ENCODE results near the gene POGLUT2.

POGLUT2 gene

DNA sequence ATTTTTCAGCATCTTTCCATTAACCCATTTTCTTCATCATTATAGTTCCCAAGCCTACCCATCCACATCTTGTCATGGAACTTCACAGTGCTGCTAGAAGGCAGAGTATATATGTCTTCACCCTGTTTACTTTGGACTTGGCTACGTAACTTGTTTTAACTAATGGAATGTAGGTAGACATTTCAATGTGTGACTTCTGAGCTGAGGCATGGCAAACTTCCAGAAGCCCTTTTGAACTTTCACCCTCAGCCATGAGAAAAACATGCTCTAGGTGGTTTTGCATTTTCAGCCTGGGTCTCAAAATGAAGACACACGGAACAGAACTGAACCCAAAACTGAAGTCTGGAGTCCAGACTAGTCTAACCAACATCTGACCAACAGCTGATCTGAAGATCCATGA lies 28.3 kb downstream of the POGLUT2 start (continued):
- TF ChIP-seq TOX (CRISPR knock-in tag; IDR thresholded peaks at IDR 0.05; ENCODE audit: borderline replicate concordance): no peak

DNA sequence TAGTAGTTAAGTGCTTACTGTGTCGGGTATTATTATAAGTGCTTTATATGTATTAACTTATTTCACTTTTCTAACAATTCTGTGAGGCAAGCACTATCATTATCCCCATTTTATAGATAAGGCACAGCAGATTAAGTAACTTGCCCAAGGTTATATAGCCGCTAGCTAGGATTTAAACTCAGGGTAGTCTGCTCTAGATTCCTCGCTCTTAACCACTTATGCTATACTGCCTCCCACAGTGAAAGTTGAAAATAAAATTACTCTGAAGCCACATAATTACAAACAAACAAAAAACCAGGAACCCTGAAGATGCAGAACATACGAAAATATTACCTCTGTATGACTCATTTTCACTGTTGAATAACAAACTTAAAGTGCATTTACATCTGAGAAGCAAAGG lies 29.1 kb downstream of the POGLUT2 start:
- no peak for ATAC-seq
- TF ChIP-seq, protein P1, sequence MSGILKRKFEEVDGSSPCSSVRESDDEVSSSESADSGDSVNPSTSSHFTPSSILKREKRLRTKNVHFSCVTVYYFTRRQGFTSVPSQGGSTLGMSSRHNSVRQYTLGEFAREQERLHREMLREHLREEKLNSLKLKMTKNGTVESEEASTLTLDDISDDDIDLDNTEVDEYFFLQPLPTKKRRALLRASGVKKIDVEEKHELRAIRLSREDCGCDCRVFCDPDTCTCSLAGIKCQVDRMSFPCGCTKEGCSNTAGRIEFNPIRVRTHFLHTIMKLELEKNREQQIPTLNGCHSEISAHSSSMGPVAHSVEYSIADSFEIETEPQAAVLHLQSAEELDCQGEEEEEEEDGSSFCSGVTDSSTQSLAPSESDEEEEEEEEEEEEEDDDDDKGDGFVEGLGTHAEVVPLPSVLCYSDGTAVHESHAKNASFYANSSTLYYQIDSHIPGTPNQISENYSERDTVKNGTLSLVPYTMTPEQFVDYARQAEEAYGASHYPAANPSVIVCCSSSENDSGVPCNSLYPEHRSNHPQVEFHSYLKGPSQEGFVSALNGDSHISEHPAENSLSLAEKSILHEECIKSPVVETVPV (CRISPR knock-in tag; IDR thresholded peaks at IDR 0.05): no peak
- TF ChIP-seq ZC3H10 (CRISPR knock-in tag; IDR thresholded peaks at IDR 0.05) (no peak), RARB (CRISPR knock-in tag; IDR thresholded peaks at IDR 0.05) (no peak), TCF4 (CRISPR knock-in tag; IDR thresholded peaks at IDR 0.05; ENCODE audit: borderline replicate concordance) (no peak), ESRRG (CRISPR knock-in tag; IDR thresholded peaks at IDR 0.05) (no peak), ZFP3 (CRISPR knock-in tag; IDR thresholded peaks at IDR 0.05) (no peak), ISL1 (CRISPR knock-in tag; IDR thresholded peaks at IDR 0.05) (no peak), BACH2 (CRISPR knock-in tag; IDR thresholded peaks at IDR 0.05; ENCODE audit: borderline replicate concordance) (no peak), ARNTL (CRISPR knock-in tag; IDR thresholded peaks at IDR 0.05; ENCODE audit: borderline replicate concordance, low read depth) (no peak)
- TF ChIP-seq, protein P2, sequence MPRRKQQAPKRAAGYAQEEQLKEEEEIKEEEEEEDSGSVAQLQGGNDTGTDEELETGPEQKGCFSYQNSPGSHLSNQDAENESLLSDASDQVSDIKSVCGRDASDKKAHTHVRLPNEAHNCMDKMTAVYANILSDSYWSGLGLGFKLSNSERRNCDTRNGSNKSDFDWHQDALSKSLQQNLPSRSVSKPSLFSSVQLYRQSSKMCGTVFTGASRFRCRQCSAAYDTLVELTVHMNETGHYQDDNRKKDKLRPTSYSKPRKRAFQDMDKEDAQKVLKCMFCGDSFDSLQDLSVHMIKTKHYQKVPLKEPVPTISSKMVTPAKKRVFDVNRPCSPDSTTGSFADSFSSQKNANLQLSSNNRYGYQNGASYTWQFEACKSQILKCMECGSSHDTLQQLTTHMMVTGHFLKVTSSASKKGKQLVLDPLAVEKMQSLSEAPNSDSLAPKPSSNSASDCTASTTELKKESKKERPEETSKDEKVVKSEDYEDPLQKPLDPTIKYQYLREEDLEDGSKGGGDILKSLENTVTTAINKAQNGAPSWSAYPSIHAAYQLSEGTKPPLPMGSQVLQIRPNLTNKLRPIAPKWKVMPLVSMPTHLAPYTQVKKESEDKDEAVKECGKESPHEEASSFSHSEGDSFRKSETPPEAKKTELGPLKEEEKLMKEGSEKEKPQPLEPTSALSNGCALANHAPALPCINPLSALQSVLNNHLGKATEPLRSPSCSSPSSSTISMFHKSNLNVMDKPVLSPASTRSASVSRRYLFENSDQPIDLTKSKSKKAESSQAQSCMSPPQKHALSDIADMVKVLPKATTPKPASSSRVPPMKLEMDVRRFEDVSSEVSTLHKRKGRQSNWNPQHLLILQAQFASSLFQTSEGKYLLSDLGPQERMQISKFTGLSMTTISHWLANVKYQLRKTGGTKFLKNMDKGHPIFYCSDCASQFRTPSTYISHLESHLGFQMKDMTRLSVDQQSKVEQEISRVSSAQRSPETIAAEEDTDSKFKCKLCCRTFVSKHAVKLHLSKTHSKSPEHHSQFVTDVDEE (CRISPR knock-in tag; IDR thresholded peaks at IDR 0.05): no peak
- TF ChIP-seq, protein P3, sequence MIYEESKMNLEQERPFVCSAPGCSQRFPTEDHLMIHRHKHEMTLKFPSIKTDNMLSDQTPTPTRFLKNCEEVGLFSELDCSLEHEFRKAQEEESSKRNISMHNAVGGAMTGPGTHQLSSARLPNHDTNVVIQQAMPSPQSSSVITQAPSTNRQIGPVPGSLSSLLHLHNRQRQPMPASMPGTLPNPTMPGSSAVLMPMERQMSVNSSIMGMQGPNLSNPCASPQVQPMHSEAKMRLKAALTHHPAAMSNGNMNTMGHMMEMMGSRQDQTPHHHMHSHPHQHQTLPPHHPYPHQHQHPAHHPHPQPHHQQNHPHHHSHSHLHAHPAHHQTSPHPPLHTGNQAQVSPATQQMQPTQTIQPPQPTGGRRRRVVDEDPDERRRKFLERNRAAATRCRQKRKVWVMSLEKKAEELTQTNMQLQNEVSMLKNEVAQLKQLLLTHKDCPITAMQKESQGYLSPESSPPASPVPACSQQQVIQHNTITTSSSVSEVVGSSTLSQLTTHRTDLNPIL (CRISPR knock-in tag; IDR thresholded peaks at IDR 0.05; ENCODE audit: low read depth): no peak

DNA sequence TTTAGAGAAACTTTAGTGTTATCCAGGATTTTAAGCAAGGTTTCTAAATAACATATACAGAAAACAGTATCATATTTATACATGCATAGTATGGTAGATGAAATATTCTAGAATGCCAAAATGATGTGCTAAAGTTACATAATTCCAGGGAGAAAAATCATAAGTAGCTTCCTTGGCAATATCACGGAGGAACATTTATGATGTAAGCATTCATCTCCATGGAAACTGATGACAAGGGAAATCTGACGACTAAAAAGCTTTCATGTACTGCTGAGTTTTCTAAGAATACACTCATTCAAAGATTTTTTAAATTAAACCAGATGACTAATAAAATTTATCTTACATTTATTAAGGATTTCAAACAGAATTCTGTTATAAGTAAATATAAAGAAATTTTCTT lies 29.9 kb downstream of the POGLUT2 start:
- TF ChIP-seq CSDC2 (CRISPR knock-in tag; IDR thresholded peaks at IDR 0.05): no peak
- TF ChIP-seq GLIS3 (CRISPR knock-in tag; IDR thresholded peaks at IDR 0.05): no peak
- TF ChIP-seq, protein P3 (CRISPR knock-in tag; IDR thresholded peaks at IDR 0.05; ENCODE audit: low read depth): no peak
- TF ChIP-seq ZFP30 (CRISPR knock-in tag; IDR thresholded peaks at IDR 0.05): no peak
- TF ChIP-seq ZNF565 (CRISPR knock-in tag; conservative IDR thresholded peaks at IDR 0.05; ENCODE audit: low read depth): no peak
- TF ChIP-seq SNAI2 (CRISPR knock-in tag; IDR thresholded peaks at IDR 0.05): no peak
- TF ChIP-seq ZFP3 (CRISPR knock-in tag; IDR thresholded peaks at IDR 0.05): no peak
- no peak for TF ChIP-seq ZNF8 (CRISPR knock-in tag; IDR thresholded peaks at IDR 0.05)
- no peak for TF ChIP-seq RARB (CRISPR knock-in tag; IDR thresholded peaks at IDR 0.05)
- no peak for TF ChIP-seq ESRRG (CRISPR knock-in tag; IDR thresholded peaks at IDR 0.05)
- TF ChIP-seq ARNTL (CRISPR knock-in tag; IDR thresholded peaks at IDR 0.05; ENCODE audit: borderline replicate concordance, low read depth): no peak
- TF ChIP-seq, protein P1 (CRISPR knock-in tag; IDR thresholded peaks at IDR 0.05): no peak
- TF ChIP-seq, protein P4, sequence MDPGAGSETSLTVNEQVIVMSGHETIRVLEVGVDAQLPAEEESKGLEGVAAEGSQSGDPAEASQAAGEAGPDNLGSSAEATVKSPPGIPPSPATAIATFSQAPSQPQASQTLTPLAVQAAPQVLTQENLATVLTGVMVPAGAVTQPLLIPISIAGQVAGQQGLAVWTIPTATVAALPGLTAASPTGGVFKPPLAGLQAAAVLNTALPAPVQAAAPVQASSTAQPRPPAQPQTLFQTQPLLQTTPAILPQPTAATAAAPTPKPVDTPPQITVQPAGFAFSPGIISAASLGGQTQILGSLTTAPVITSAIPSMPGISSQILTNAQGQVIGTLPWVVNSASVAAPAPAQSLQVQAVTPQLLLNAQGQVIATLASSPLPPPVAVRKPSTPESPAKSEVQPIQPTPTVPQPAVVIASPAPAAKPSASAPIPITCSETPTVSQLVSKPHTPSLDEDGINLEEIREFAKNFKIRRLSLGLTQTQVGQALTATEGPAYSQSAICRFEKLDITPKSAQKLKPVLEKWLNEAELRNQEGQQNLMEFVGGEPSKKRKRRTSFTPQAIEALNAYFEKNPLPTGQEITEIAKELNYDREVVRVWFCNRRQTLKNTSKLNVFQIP (CRISPR knock-in tag; IDR thresholded peaks at IDR 0.05; ENCODE audit: borderline replicate concordance, low read depth): no peak
- TF ChIP-seq, protein P2 (CRISPR knock-in tag; IDR thresholded peaks at IDR 0.05): no peak
- no peak for ATAC-seq
